ENCODE results near the gene LRRC4.

DNA sequence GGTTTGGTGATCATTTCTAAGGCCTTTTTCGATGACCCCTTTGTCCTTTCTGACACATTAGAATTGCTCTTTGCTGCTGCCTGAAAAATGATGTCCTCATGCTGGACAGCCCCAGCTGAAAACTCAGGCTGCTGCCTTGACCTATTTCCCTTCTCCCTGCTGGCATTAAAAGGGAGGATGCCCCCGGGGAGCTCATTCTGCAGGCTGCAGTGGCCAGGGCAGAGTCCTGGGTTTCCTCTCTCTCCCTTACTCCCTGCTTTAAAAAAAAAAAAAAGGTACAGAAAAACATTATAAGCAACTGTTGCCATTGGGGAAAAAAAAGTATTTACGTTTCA is 35.4 kb downstream of the LRRC4 start:
- TF ChIP-seq POLR2A (IDR thresholded peaks at IDR 0.05) = no peak
- TF ChIP-seq, protein P1, sequence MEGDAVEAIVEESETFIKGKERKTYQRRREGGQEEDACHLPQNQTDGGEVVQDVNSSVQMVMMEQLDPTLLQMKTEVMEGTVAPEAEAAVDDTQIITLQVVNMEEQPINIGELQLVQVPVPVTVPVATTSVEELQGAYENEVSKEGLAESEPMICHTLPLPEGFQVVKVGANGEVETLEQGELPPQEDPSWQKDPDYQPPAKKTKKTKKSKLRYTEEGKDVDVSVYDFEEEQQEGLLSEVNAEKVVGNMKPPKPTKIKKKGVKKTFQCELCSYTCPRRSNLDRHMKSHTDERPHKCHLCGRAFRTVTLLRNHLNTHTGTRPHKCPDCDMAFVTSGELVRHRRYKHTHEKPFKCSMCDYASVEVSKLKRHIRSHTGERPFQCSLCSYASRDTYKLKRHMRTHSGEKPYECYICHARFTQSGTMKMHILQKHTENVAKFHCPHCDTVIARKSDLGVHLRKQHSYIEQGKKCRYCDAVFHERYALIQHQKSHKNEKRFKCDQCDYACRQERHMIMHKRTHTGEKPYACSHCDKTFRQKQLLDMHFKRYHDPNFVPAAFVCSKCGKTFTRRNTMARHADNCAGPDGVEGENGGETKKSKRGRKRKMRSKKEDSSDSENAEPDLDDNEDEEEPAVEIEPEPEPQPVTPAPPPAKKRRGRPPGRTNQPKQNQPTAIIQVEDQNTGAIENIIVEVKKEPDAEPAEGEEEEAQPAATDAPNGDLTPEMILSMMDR (IDR thresholded peaks at IDR 0.05) = no peak

Data from lower leg skin (tissue), 3 donors.